Mesothelial cell of epicardium (in vitro differentiated cells): ENCODE measurements around the gene TIMM13. TPM values are rescaled to one million over a fixed set of nuclear protein-coding genes. Genes with fewer than 3 reads are reported as not detected.

Experiments used
- DNase-seq, 2 experiments: peaks; one replicate each; pipeline ENCODE4 v3.0.0; 2021; ENCODE audit warnings: low spot score in 2 of 2; ENCODE audit not compliant: unreplicated experiment in 2 of 2
- H3K27ac Mint-ChIP-seq: 2 replicates; pipeline ENCODE4 v1.8.0; 2021; ENCODE audit warnings: mixed read lengths
- H3K27me3 Mint-ChIP-seq: 2 replicates; pipeline ENCODE4 v1.8.0; 2021; ENCODE audit warnings: low read depth, mixed read lengths
- H3K36me3 Mint-ChIP-seq: 2 replicates; pipeline ENCODE4 v1.8.0; 2021; ENCODE audit warnings: mixed read lengths
- H3K4me1 Mint-ChIP-seq: 2 replicates; pipeline ENCODE4 v1.8.0; 2021; ENCODE audit warnings: mixed read lengths
- H3K4me3 Mint-ChIP-seq: 2 replicates; pipeline ENCODE4 v1.8.0; 2021; ENCODE audit warnings: mild to moderate bottlenecking, moderate library complexity, mixed read lengths
- H3K9me3 Mint-ChIP-seq: 2 replicates; pipeline ENCODE4 v1.8.0; 2021; ENCODE audit warnings: mixed read lengths
- CTCF ChIP-seq: fragments of 200-600 bp; sonication (generic); IDR thresholded peaks from one replicate; pipeline ENCODE4 v1.5.0; 2021; ENCODE audit warnings: antibody characterized with exemption; ENCODE audit not compliant: unreplicated experiment
- total RNA-seq: library from RNA; stranded (reverse); gene quantifications from 3 replicates; pipeline ENCODE4 v1.2.1, GENCODE V29; 2021

TIMM13 gene
- total RNA-seq, 1 donor from 2014 or later, result 102 TPM

DNA sequence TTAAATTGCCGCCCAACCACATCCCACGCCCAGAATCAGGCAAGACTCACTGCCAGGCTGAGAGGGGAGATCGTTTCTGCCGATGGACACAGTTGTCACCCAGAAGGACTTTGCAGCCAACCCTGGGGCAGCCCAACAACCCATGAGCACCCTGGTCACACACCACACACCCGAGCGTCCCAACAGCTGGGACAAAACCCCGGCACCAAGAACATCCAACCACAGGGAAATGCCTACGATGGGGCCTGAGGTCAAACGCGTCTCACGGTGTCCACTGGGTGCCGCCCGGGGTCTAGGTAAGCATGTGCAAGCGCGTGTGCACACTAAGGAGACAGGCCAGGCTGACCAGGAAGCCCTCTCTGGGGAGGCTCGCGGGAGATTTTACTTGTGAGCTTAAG lies 16.4 kb upstream of the TIMM13 start:
- no peak overlapping the region for H3K4me3 Mint-ChIP-seq

GRCh38 chr19:2443116-2443784 lies 15.9 kb upstream of the TIMM13 start:
- Mint-ChIP-seq H3K4me1 (peaks cover 4% of the 10 kb centered on the region), H3K4me3 (no peak overlapping the region), H3K27me3 (no peaks in the 10 kb centered on the region), H3K27ac (no peak overlapping the region), H3K36me3 (peaks cover 12% of the 10 kb centered on the region), H3K9me3 (no peaks in the 10 kb centered on the region)
- no peak for TF ChIP-seq CTCF
- no peak for DNase-seq

More for the DNA sequence above, 16.4 kb upstream of the TIMM13 start:
- Mint-ChIP-seq H3K27ac (no peak overlapping the region), H3K27me3 (no peaks in the 10 kb centered on the region), H3K36me3 (peaks cover 12% of the 10 kb centered on the region), H3K4me1 (peaks cover 4% of the 10 kb centered on the region), H3K9me3 (no peaks in the 10 kb centered on the region)
- TF ChIP-seq CTCF, result no peak
- no peak for DNase-seq

DNA sequence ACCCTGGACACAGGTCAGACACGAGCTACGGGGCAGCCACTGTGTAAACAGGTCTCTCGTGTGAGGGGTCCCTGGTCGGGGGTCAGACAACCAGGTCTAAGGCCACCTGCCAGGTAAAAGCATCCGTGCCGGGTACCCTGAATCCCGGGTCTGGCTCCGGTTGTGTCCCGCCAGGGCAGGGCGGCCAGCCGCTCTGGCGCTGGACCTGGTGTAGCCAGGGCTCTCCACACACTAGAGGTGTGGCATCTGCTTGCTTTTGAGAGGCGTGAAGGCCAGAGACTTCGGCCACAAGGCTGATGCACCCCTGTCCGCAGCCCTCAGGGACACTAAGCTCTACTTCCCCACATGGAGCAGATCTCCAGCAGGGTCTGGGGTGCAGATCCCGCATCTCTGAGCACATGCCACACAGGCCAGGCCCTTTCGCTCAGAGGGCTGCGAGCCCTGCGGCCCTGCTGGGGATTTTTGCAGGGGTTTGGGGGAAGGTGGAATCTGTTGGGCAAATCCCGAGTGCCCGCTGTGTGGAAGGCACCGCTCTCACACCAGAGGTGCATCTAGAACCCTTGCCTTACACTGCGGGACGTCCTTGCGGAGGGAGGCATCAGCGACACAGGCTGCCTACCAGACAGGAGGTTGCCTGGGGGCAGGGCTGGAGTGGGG lies 13.8 kb upstream of the TIMM13 start:
- H3K4me1 Mint-ChIP-seq, result no peaks in the 10 kb centered on the region
- TF ChIP-seq CTCF, result no peak
- H3K36me3 Mint-ChIP-seq, result peaks cover 12% of the 10 kb centered on the region
- no peak for DNase-seq
- no peaks in the 10 kb centered on the region for H3K27me3 Mint-ChIP-seq
- H3K4me3 Mint-ChIP-seq, result no peak overlapping the region
- H3K9me3 Mint-ChIP-seq, result no peaks in the 10 kb centered on the region
- H3K27ac Mint-ChIP-seq, result no peak overlapping the region

- no peaks in the 10 kb centered on the region for H3K9me3 Mint-ChIP-seq
- H3K4me3 Mint-ChIP-seq, result no peak overlapping the region
- H3K27me3 Mint-ChIP-seq, result no peaks in the 10 kb centered on the region
- no peak for TF ChIP-seq CTCF
- no peaks in the 10 kb centered on the region for H3K4me1 Mint-ChIP-seq
- peaks cover 13% of the 10 kb centered on the region for H3K36me3 Mint-ChIP-seq
- DNase-seq, result no peak
- H3K27ac Mint-ChIP-seq, result no peak overlapping the region
Observed at GRCh38 chr19:2440515-2440914, 13.1 kb upstream of the TIMM13 start.

DNA sequence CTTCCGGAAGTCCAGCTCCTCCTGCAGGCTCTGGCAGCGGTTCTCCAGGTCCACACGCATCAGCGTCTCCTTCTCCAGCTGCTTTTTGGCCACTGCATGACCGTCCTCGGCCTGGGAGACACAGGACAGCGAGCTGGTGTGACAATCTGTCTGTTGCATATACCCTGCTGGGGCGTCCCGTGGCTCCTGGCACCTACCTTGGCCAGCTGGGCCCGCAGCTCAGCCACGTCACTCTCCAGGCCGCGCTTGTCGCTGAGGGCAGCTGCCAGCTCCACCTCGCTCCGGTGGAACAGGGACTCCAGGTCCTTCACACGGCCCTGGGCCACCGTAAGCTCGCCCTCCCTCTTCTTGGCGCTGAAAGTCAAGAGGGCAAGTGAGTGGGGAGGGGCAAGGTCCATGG lies 10.8 kb upstream of the TIMM13 start:
- Mint-ChIP-seq H3K4me1 (no peaks in the 10 kb centered on the region), H3K9me3 (no peaks in the 10 kb centered on the region), H3K27ac (no peak overlapping the region), H3K36me3 (peaks cover 15% of the 10 kb centered on the region), H3K4me3 (no peak overlapping the region), H3K27me3 (no peaks in the 10 kb centered on the region)
- no peak for DNase-seq
- TF ChIP-seq CTCF, result no peak
